H1 (cell line): ENCODE results near the gene UBL4A. TPM values are rescaled to one million over a fixed set of nuclear protein-coding genes. Genes with fewer than 3 reads are reported as not detected.

Experiments
- CTCF ChIA-PET: fragments of 300-600 bp; sonication (Branson Sonifier 250); formaldehyde crosslinking; loops from one replicate; lab custom pipeline; 2021; ENCODE audit not compliant: partially characterized antibody; lab: Charles Lee
- POLR2A ChIA-PET: fragments of 300-600 bp; sonication (Branson Sonifier 250); formaldehyde crosslinking; loops from one replicate; lab custom pipeline; 2021; ENCODE audit warnings: inconsistent platforms; ENCODE audit not compliant: partially characterized antibody; lab: Charles Lee
- DNase-seq, 2 experiments: peaks; one replicate each; pipeline versions ENCODE4 v3.0.0 to v3.0.0-alpha.2; 2010 to 2022; ENCODE audit warnings: low spot score in 2 of 2, low read depth in 1 of 2, mixed read lengths in 1 of 2
- FAIRE-seq: peaks from 2 replicates; lab custom pipeline; 2011; peaks lifted over from hg19 to GRCh38; lab: Jason Lieb, UNC
- H2AFZ ChIP-seq: 2 replicates; pipeline ENCODE4 v1.8.1; 2012; ENCODE audit warnings: low read length, inconsistent platforms
- H2AK5ac ChIP-seq: 2 replicates; pipeline ENCODE4 v1.6.1; 2013; ENCODE audit warnings: low read depth, low read length
- H2BK120ac ChIP-seq: replicated peaks from 2 replicates; pipeline ENCODE3; 2013; ENCODE audit warnings: low read depth, low read length, inconsistent platforms
- H2BK12ac ChIP-seq: 2 replicates; pipeline ENCODE4 v1.6.1; 2013; ENCODE audit warnings: low read depth, low read length
- H2BK15ac ChIP-seq: 2 replicates; pipeline ENCODE4 v1.6.1; 2013; ENCODE audit warnings: low read length
- H2BK20ac ChIP-seq: 2 replicates; pipeline ENCODE4 v1.6.1; 2013; ENCODE audit warnings: low read length
- H2BK5ac ChIP-seq: 2 replicates; pipeline ENCODE4 v1.6.1; 2013; ENCODE audit warnings: low read depth, low read length
- H3K14ac ChIP-seq: 2 replicates; pipeline ENCODE4 v1.6.1; 2013; ENCODE audit warnings: inconsistent platforms; ENCODE audit not compliant: insufficient read length
- H3K18ac ChIP-seq: 2 replicates; pipeline ENCODE4 v1.6.1; 2013; ENCODE audit warnings: low read length; ENCODE audit errors: extremely low read depth
- H3K23ac ChIP-seq: 2 replicates; pipeline ENCODE4 v1.6.1; 2013; ENCODE audit warnings: inconsistent platforms; ENCODE audit not compliant: insufficient read length
- H3K23me2 ChIP-seq: 2 replicates; pipeline ENCODE4 v1.6.1; 2013; ENCODE audit warnings: low read depth, low read length
- H3K27ac ChIP-seq: 2 replicates; pipeline ENCODE4 v1.6.1; 2011; ENCODE audit warnings: low read depth, low read length, inconsistent platforms
- H3K27me3 ChIP-seq, 4 experiments: replicated peaks in 1 of 4; 1 replicate in 1 of 4; 2 replicates in 3 of 4; pipeline versions ENCODE4 v1.6.1 to v1.8.1; 2011 to 2013; ENCODE audit warnings: low read length in 3 of 4, mild to moderate bottlenecking in 3 of 4, inconsistent platforms in 2 of 4, mixed read lengths in 2 of 4, moderate library complexity in 1 of 4; ENCODE audit not compliant: control insufficient read depth in 3 of 4, insufficient read depth in 3 of 4; ENCODE audit errors: extremely low read depth in 1 of 4
- H3K36me3 ChIP-seq, 4 experiments: 2 replicates each; pipeline versions ENCODE4 v1.6.1 to v1.8.1; 2011 to 2013; ENCODE audit warnings: mild to moderate bottlenecking in 4 of 4, low read length in 3 of 4, moderate library complexity in 2 of 4, control low read depth in 1 of 4, inconsistent platforms in 1 of 4; ENCODE audit not compliant: insufficient read depth in 4 of 4, control insufficient read depth in 2 of 4
- H3K4ac ChIP-seq: replicated peaks from 2 replicates; pipeline ENCODE3; 2013; ENCODE audit warnings: low read length, low read depth, mixed read lengths, inconsistent platforms; ENCODE audit not compliant: insufficient read length
- H3K4me1 ChIP-seq, 4 experiments: replicated peaks in 1 of 4; 1 replicate in 1 of 4; 2 replicates in 3 of 4; pipeline versions ENCODE4 v1.6.1 to v1.8.1; 2011 to 2013; ENCODE audit warnings: low read length in 3 of 4, inconsistent platforms in 2 of 4, mixed read lengths in 1 of 4; ENCODE audit not compliant: insufficient read depth in 4 of 4, control insufficient read depth in 3 of 4
- H3K4me2 ChIP-seq, 2 experiments: 2 replicates each; pipeline versions ENCODE4 v1.6.1 to v1.8.1; 2011 to 2013; ENCODE audit warnings: low read depth in 2 of 2, low read length in 2 of 2, control low read depth in 1 of 2, inconsistent platforms in 1 of 2, mild to moderate bottlenecking in 1 of 2; ENCODE audit not compliant: insufficient read depth in 1 of 2
- H3K4me3 ChIP-seq, 4 experiments: fragments of 200-600, 300-600 bp in 1 of 4; sonication (generic), shearing (Covaris generic), sonication (Bioruptor Twin) in 1 of 4; 2 replicates each; pipeline versions ENCODE4 v1.5.1 to v1.8.1; 2011 to 2016; ENCODE audit warnings: low read length in 4 of 4, low read depth in 3 of 4, control low read depth in 2 of 4, inconsistent platforms in 2 of 4, mild to moderate bottlenecking in 2 of 4, mixed read lengths in 1 of 4, moderate library complexity in 1 of 4; ENCODE audit not compliant: insufficient read depth in 2 of 4; ENCODE audit errors: extremely low read depth in 1 of 4
- H3K56ac ChIP-seq: replicated peaks from 2 replicates; pipeline ENCODE3; 2013; ENCODE audit warnings: low read depth, mild to moderate bottlenecking, mixed read lengths, low read length, inconsistent platforms; ENCODE audit not compliant: insufficient read length
- H3K79me1 ChIP-seq: 2 replicates; pipeline ENCODE4 v1.6.1; 2013; ENCODE audit warnings: low read depth, low read length, control low read depth
- H3K79me2 ChIP-seq, 2 experiments: 2 replicates each; pipeline versions ENCODE4 v1.6.1 to v1.8.1; 2012 to 2013; ENCODE audit warnings: low read length in 2 of 2, mild to moderate bottlenecking in 2 of 2, inconsistent platforms in 1 of 2; ENCODE audit not compliant: insufficient read depth in 2 of 2, control insufficient read depth in 1 of 2
- H3K9ac ChIP-seq, 4 experiments: replicated peaks in 1 of 4; 1 replicate in 1 of 4; 2 replicates in 3 of 4; pipeline versions ENCODE4 v1.6.1 to v1.8.1; 2011 to 2013; ENCODE audit warnings: low read depth in 3 of 4, low read length in 3 of 4, control low read depth in 2 of 4, mild to moderate bottlenecking in 2 of 4, moderate library complexity in 2 of 4, inconsistent platforms in 1 of 4; ENCODE audit errors: extremely low read depth in 1 of 4
- H3K9me3 ChIP-seq, 2 experiments: 2 replicates each; pipeline versions ENCODE4 v1.6.1 to v1.8.1; 2012 to 2013; ENCODE audit warnings: mild to moderate bottlenecking in 2 of 2, moderate library complexity in 2 of 2, control low read depth in 1 of 2, inconsistent platforms in 1 of 2, low read depth in 1 of 2, low read length in 1 of 2, mixed read lengths in 1 of 2; ENCODE audit not compliant: insufficient read depth in 2 of 2
- H4K20me1 ChIP-seq, 2 experiments: replicated peaks in 1 of 2; 2 replicates each; pipeline versions ENCODE3 to v1.8.1; 2011 to 2013; ENCODE audit warnings: inconsistent platforms in 2 of 2, low read length in 2 of 2, mild to moderate bottlenecking in 1 of 2; ENCODE audit not compliant: insufficient read depth in 2 of 2, control insufficient read depth in 1 of 2
- H4K5ac ChIP-seq: 2 replicates; pipeline ENCODE4 v1.6.1; 2013; ENCODE audit warnings: low read length, low read depth, mixed read lengths, inconsistent platforms; ENCODE audit not compliant: insufficient read length
- H4K8ac ChIP-seq: 2 replicates; pipeline ENCODE4 v1.8.0; 2013; ENCODE audit warnings: mild to moderate bottlenecking, moderate library complexity, low read length, inconsistent platforms; ENCODE audit not compliant: insufficient read depth; ENCODE audit errors: extremely low read depth
- H4K91ac ChIP-seq: replicated peaks from 2 replicates; pipeline ENCODE3; 2013; ENCODE audit warnings: low read length, mixed read lengths, inconsistent platforms; ENCODE audit not compliant: insufficient read length
- ASH2L ChIP-seq: fragments of 200-600, 300-600 bp; sonication (generic); IDR thresholded peaks from one replicate; pipeline ENCODE4 v1.7.1; 2017; ENCODE audit warnings: low read length
- BCL11A ChIP-seq, 2 experiments: IDR thresholded peaks; one replicate each; pipeline ENCODE4 v1.6.1; 2011; ENCODE audit warnings: low read depth in 2 of 2, low read length in 2 of 2, mild to moderate bottlenecking in 2 of 2
- CBX8 ChIP-seq: fragments of 300-800, 300-1000 bp; sonication (generic); IDR thresholded peaks from 2 replicates; pipeline ENCODE4 v1.7.1; 2016; ENCODE audit warnings: low read depth, low read length, borderline replicate concordance
- CHD1 ChIP-seq: IDR thresholded peaks from 2 replicates; pipeline ENCODE4 v1.6.1; 2012; ENCODE audit warnings: low read depth, low read length, improper control_type of control experiment
- EGR1 ChIP-seq: IDR thresholded peaks from 2 replicates; pipeline ENCODE4 v1.6.1; 2011; ENCODE audit warnings: low read depth, low read length, borderline replicate concordance
- EP300 ChIP-seq, 2 experiments: IDR thresholded peaks; 1 replicate in 1 of 2; 2 replicates in 1 of 2; pipeline ENCODE4 v1.6.1; 2011 to 2012; ENCODE audit warnings: low read depth in 2 of 2, low read length in 2 of 2, mild to moderate bottlenecking in 2 of 2, borderline replicate concordance in 1 of 2, inconsistent platforms in 1 of 2, moderate library complexity in 1 of 2
- KDM5A ChIP-seq: fragments of 200-600 bp; IDR thresholded peaks from 2 replicates; pipeline ENCODE4 v1.7.1; 2012; ENCODE audit warnings: mild to moderate bottlenecking, low read length, inconsistent platforms, mixed read lengths
- NRF1 ChIP-seq: IDR thresholded peaks from 2 replicates; pipeline ENCODE4 v1.6.1; 2011; ENCODE audit warnings: mild to moderate bottlenecking, low read depth, low read length, improper control_type of control experiment
- POU5F1 ChIP-seq: IDR thresholded peaks from 2 replicates; pipeline ENCODE4 v1.6.1; 2011; ENCODE audit warnings: low read depth, mild to moderate bottlenecking, low read length, moderate library complexity
- SIRT6 ChIP-seq: IDR thresholded peaks from one replicate; pipeline ENCODE4 v1.7.1; 2012; ENCODE audit warnings: low read length, inconsistent platforms
- SP1 ChIP-seq: IDR thresholded peaks from 2 replicates; pipeline ENCODE4 v1.6.1; 2011; ENCODE audit warnings: low read depth, low read length
- SP4 ChIP-seq: IDR thresholded peaks from 2 replicates; pipeline ENCODE4 v1.6.1; 2012; ENCODE audit warnings: low read length, inconsistent platforms
- TEAD4 ChIP-seq: IDR thresholded peaks from 2 replicates; pipeline ENCODE4 v1.6.1; 2012; ENCODE audit warnings: low read depth, low read length, inconsistent platforms, mixed read lengths
- ZNF274 ChIP-seq: IDR thresholded peaks from 2 replicates; pipeline ENCODE4 v1.7.0; 2012; ENCODE audit warnings: low read length, borderline replicate concordance; ENCODE audit errors: extremely low read depth
- WGBS, 2 experiments: shearing (Covaris generic) in 1 of 2; methylation state at CpG; one replicate each; pipeline versions ENCODE4 v1.1.6 to v1.1.7; 2013 to 2015; ENCODE audit warnings: low lambda C conversion rate in 2 of 2, mixed read lengths in 2 of 2, inconsistent platforms in 1 of 2, low coverage in 1 of 2, missing lambda C conversion rate in 1 of 2; ENCODE audit not compliant: insufficient replicate concordance in 2 of 2, insufficient coverage in 1 of 2, insufficient read length in 1 of 2; ENCODE audit errors: extremely low coverage in 1 of 2, missing lambda C conversion rate in 1 of 2; 5-methylcytosine and 5-hydroxymethylcytosine counted together
- polyA plus RNA-seq, 7 experiments: library from polyadenylated mRNA; depleted of rRNA in 3 of 7; stranded (reverse) in 5 of 7; unstranded in 2 of 7; fragments of >200 nt in 5 of 7; fragments of 200-250 nt in 2 of 7; gene quantifications; 1 replicate in 5 of 7; 2 replicates in 1 of 7; 4 replicates in 1 of 7; pipeline versions ENCODE4 v1.2.1 to v1.2.3, GENCODE V29; 2011 to 2013; ENCODE audit warnings: missing spikeins in 2 of 7, mixed read lengths in 2 of 7
- total RNA-seq: library from RNA; stranded (reverse); fragmentation: NEBNext Ultra II Directional; extraction: Animal tissue kit (Norgen Biotek cat#: 25700); gene quantifications from 2 replicates; pipeline ENCODE4 v1.2.1, GENCODE V29; 2021

The UBL4A gene
- total and polyA plus RNA-seq, 2 of the 8 experiments (the other 6 are each of a cell fraction or from before 2014, with no cell fraction given) = 23.1 to 31.7 TPM

DNA sequence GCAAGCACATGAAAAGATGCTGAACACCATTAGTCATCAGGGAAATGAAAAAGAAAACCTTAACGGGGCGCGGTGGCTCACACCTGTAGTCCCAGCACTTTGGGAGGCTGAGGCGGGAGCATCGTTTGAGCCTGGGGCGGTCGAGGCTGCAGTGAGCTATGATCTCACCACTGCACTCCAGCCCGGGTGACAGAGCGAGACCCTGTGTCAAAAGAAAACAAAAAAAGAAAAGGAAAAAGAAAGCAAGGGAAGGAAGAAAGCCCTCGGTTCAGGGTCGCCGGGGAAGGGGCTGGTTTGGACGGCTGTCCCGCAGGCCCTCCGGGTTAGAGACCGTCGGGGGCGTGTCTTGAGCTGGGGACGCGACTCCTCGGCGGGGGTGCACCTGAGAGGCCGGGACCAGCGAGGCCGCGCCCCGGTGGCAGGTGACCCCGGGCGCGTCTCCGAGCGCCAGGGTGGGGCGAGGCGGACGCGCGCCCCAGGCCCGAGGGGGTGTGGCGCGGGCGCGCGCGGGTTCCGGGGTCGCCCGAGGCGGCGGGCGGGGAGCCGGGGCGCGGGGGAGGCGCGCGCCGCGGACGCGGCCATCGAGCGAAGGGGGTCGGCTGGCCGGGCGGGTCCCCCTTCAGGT, 28.8 kb downstream of the UBL4A start:
- Histone ChIP-seq H2BK12ac (no peak overlapping the region), H3K79me1 (no peaks in the 10 kb centered on the region), H2BK20ac (no peak overlapping the region), H4K5ac (no peak overlapping the region), H3K18ac (no peak overlapping the region), H2BK15ac (no peak overlapping the region), H3K4me1 (peaks cover 0 to 2% (median 0%) of the 10 kb centered on the region in 4 experiments; a peak in 2 of 7 replicates), H3K9me3 (no peaks in the 10 kb centered on the region), H2BK120ac (no peak overlapping the region), H3K27ac (no peak overlapping the region), H4K20me1 (no peaks in the 10 kb centered on the region), H3K36me3 (no peaks in the 10 kb centered on the region; a peak in 3 of 8 replicates), H3K4me3 (peak overlapping the region; percentile 21 to 71 (median 46); a peak in 6 of 8 replicates), H3K4ac (no peak overlapping the region), H3K9ac (peak overlapping the region in 2 of 4 experiments; percentile 37 to 69; a peak in 4 of 7 replicates), H3K56ac (no peak overlapping the region), H3K23ac (no peak overlapping the region), H4K91ac (no peak overlapping the region), H2BK5ac (no peak overlapping the region), H3K23me2 (no peaks in the 10 kb centered on the region; the same call in 1 of the 2 replicates), H3K4me2 (peak overlapping the region; percentile 33 to 71; a peak in 3 of 4 replicates), H3K14ac (no peak overlapping the region), H3K27me3 (peaks cover 0 to 3% (median 0%) of the 10 kb centered on the region in 4 experiments; a peak in 1 of 7 replicates), H2AK5ac (no peak overlapping the region), H2AFZ (no peak overlapping the region), H3K79me2 (no peaks in the 10 kb centered on the region), H4K8ac (peak overlapping the region; percentile 79; the same call in 1 of the 2 replicates)
- TF ChIP-seq POU5F1 = no peak
- TF ChIP-seq TEAD4 = no peak
- TF ChIP-seq BCL11A (IDR thresholded peaks at IDR 0.05; ENCODE audit: low read depth in 2 of 2, low read length in 2 of 2) = no peak
- no peak for TF ChIP-seq EP300 (IDR thresholded peaks at IDR 0.05; ENCODE audit: borderline replicate concordance in 1 of 2, low read depth in 2 of 2, low read length in 2 of 2)
- TF ChIP-seq SP4 = no peak
- no peak for TF ChIP-seq SIRT6
- TF ChIP-seq EGR1 = no peak
- no peak for TF ChIP-seq NRF1
- TF ChIP-seq CBX8 = no peak
- no peak; the same call in 1 of the 2 replicates for TF ChIP-seq CHD1
- no peak for TF ChIP-seq ZNF274
- TF ChIP-seq KDM5A = no peak
- TF ChIP-seq ASH2L = no peak
- TF ChIP-seq SP1 = no peak
- CTCF ChIA-PET = interaction anchor here (2.3 kb wide), 1 partner anchor 15 kb away, joined by 11 read pairs; no protein-coding TSS in a partner anchor
- POLR2A ChIA-PET = interaction anchor here (0.7 to 2.8 kb wide), 6 partner anchors 8 to 82 kb away, joined by 3 to 14 read pairs (median 4); no protein-coding TSS in a partner anchor
- DNase-seq (peak in 1 of 2 experiments; percentile 65), FAIRE-seq (no peak)
- WGBS, 2 experiments = 9% methylated on average over 25 of the region's 65 CpGs; no CpG with 5 or more reads in 1 of the 2 experiments
